CD4-positive, alpha-beta T cell treated with Interleukin-4 for 4 hours (primary cell): ENCODE measurements around the gene UBE2B.

Experiments
- DNase-seq: peaks from one replicate; pipeline ENCODE4 v3.0.0-alpha.2; 2020

The UBE2B gene

DNA sequence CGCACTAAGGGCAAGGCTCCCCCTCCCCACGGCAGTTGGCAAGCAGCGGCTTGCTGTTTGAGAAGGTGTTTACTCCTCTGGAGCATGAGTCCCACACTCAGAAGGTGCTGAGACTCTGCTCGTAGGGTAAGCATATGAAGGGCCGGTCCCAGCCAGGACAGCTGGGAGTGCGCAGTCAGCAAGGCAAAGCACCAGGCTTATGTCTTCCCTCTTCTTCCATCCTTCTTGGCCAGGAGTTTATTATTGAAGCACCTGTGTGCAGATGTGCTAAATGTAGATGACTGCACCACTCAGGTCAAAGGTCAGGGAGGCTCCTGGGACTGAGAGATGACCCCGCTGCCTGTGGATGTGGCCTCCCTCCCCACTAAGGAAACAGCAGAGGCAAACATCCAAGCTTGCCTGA lies 67.4 kb downstream of the UBE2B start:
- DNase-seq, result no peak

DNA sequence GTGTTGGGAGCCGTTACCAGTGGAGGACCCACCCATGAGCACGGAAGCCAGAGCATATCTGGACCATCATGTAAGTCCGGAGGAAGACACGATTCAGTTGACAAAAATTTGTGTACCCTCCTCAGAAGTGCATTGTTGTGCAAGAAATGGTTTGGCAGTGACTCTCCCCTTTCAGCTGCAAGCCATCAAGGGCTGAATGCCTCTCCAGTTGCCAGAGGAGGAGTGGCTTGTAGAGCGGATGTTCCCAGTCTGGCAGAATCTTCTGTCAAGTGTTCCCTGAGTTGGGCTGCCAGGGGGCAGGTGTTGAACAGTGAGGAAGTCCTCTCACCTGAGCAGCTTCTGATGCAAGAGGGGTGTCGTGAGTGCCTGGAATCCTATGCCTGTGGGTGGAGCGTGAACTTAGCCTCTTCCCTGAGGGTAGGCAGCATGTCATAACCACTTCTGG lies 67.9 kb downstream of the UBE2B start:
- no peak for DNase-seq

DNA sequence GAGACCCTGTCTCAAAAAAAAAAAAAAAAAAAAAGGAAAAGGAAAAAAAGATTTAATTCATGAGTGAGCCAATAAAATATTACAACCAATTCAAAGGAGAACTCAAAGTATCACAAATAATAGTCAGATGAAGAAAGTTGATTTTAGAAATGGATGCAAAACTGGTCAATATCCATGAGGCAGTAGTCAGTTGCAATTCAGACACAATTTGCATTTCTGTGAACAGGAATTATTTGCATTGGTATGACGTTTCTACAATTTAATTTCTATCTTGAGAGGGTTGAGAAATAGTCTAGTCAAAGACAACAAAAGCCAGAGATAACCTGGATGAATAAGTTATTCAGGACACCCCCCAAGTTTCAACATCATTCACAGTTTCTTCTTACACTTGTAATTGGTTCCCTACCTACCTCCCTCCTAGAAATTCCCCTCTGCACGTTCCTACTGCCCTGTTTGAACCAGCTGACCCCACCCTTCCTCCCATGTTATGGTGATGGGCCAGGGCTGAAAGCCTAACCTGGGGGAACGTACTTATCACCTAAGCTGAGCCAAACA lies 68.9 kb downstream of the UBE2B start:
- no peak for DNase-seq
